HK-2 (cell line): ENCODE results near the gene ZNF79.

ENCODE experiments used
- DNase-seq: peaks from one replicate; pipeline ENCODE4 v3.0.0-alpha.2; 2018; ENCODE audit not compliant: unreplicated experiment

The ZNF79 gene

GRCh38 chr9:127423934-127424675 is at the start of gene ZNF79:
Gene ZNF79 (plus strand): TSS chr9:127424382. CDS start chr9:127424788, 406 bp downstream.
- peak; percentile 95 for DNase-seq

- DNase-seq: no peak
Observed at GRCh38 chr9:127380479-127380878, 43.7 kb upstream of the ZNF79 start.

- no peak for DNase-seq
Observed at GRCh38 chr9:127382541-127382940, 41.6 kb upstream of the ZNF79 start.

- DNase-seq: no peak
Observed at GRCh38 chr9:127384016-127384730, 40.0 kb upstream of the ZNF79 start.

GRCh38 chr9:127384901-127385300 is 39.3 kb upstream of the ZNF79 start:
- DNase-seq: no peak

GRCh38 chr9:127386249-127386648 is 37.9 kb upstream of the ZNF79 start:
- no peak for DNase-seq

- DNase-seq: no peak
Observed at GRCh38 chr9:127386981-127387380, 37.2 kb upstream of the ZNF79 start.

GRCh38 chr9:127388037-127388855 is 35.9 kb upstream of the ZNF79 start:
- DNase-seq: peak; percentile 78

GRCh38 chr9:127388856-127389238 is 35.3 kb upstream of the ZNF79 start:
- DNase-seq: peak; percentile 31

- no peak for DNase-seq
Observed at GRCh38 chr9:127389381-127390247, 34.6 kb upstream of the ZNF79 start.

- no peak for DNase-seq
Observed at GRCh38 chr9:127390248-127390545, 34.0 kb upstream of the ZNF79 start.

- DNase-seq: peak; percentile 73
Observed at GRCh38 chr9:127390563-127390962, 33.6 kb upstream of the ZNF79 start.

- DNase-seq: no peak
Observed at GRCh38 chr9:127392166-127392565, 32.0 kb upstream of the ZNF79 start.

- no peak for DNase-seq
Observed at GRCh38 chr9:127392976-127393375, 31.2 kb upstream of the ZNF79 start.

- no peak for DNase-seq
Observed at GRCh38 chr9:127393645-127394044, 30.5 kb upstream of the ZNF79 start.

GRCh38 chr9:127395497-127396252 is 28.5 kb upstream of the ZNF79 start:
- no peak for DNase-seq

GRCh38 chr9:127396253-127396807 is 27.9 kb upstream of the ZNF79 start:
- DNase-seq: no peak

GRCh38 chr9:127396808-127397645 is 27.2 kb upstream of the ZNF79 start, which contains the start of gene SLC2A8:
Gene SLC2A8 (plus strand): TSS chr9:127397169. CDS start chr9:127397231, 62 bp downstream.
- DNase-seq: peak; percentile 99

- DNase-seq: peak; percentile 64
Observed at GRCh38 chr9:127397646-127398274, 26.4 kb upstream of the ZNF79 start.
